NCI-H2171 (cell line): ENCODE measurements around the gene BBOX1.
A peak's percentile ranks its signal among the peaks of the same experiment; 100 is the strongest.
"Not testable (repeated sequence)": the region's sequence is repeated elsewhere in the genome, so short reads cannot be mapped to it uniquely, and the experiment has no call there.

Experiments used
- DNase-seq: peaks from one replicate; lab custom pipeline; 2025; lab: John Stamatoyannopoulos, UW

BBOX1 gene

GRCh38 chr11:27129686-27130085, 89.1 kb downstream of the BBOX1 start:
- DNase-seq, result no peak

- no peak for DNase-seq
Observed at GRCh38 chr11:27130806-27131205, 90.2 kb downstream of the BBOX1 start.

- DNase-seq, result not testable (repeated sequence)
Observed at GRCh38 chr11:27135924-27136329, 95.3 kb downstream of the BBOX1 start.

- DNase-seq, result no peak
Observed at GRCh38 chr11:27138716-27139115, 98.1 kb downstream of the BBOX1 start.

- no peak for DNase-seq
Observed at GRCh38 chr11:27139742-27140367, 99.2 kb downstream of the BBOX1 start.

GRCh38 chr11:27141576-27141975, 101.0 kb downstream of the BBOX1 start:
- no peak for DNase-seq

GRCh38 chr11:27147916-27148315, 107.3 kb downstream of the BBOX1 start:
- no peak for DNase-seq

GRCh38 chr11:27148506-27148905, 107.9 kb downstream of the BBOX1 start:
- DNase-seq, result no peak

GRCh38 chr11:27150098-27150497, 109.5 kb downstream of the BBOX1 start:
- no peak for DNase-seq

GRCh38 chr11:27153136-27153535, 112.5 kb downstream of the BBOX1 start:
- no peak for DNase-seq

GRCh38 chr11:27158456-27159334, 118.1 kb downstream of the BBOX1 start:
- peak; percentile 69 for DNase-seq

- DNase-seq, result no peak
Observed at GRCh38 chr11:27159335-27159679, 118.7 kb downstream of the BBOX1 start.

- no peak for DNase-seq
Observed at GRCh38 chr11:27161071-27161470, 120.5 kb downstream of the BBOX1 start.

- DNase-seq, result no peak
Observed at GRCh38 chr11:27162237-27162636, 121.6 kb downstream of the BBOX1 start.

- DNase-seq, result no peak
Observed at GRCh38 chr11:27166130-27166529, 125.5 kb downstream of the BBOX1 start.

- DNase-seq, result no peak
Observed at GRCh38 chr11:27171376-27171958, 130.9 kb downstream of the BBOX1 start.

- DNase-seq, result no peak
Observed at GRCh38 chr11:27173545-27173944, 132.9 kb downstream of the BBOX1 start.

GRCh38 chr11:27174021-27174420, 133.4 kb downstream of the BBOX1 start:
- DNase-seq, result no peak

GRCh38 chr11:27174672-27175210, 134.1 kb downstream of the BBOX1 start:
- DNase-seq, result no peak

GRCh38 chr11:27175562-27175961, 134.9 kb downstream of the BBOX1 start:
- not testable (repeated sequence) for DNase-seq
